ENCODE measurements around the gene LRMDA.

The LRMDA gene

GRCh38 chr10:75449382-75450074 lies 18.1 kb downstream of the LRMDA start:
- no peak for DNase-seq

GRCh38 chr10:75450075-75450445 lies 18.6 kb downstream of the LRMDA start:
- no peak for DNase-seq

GRCh38 chr10:75450644-75451640 lies 19.5 kb downstream of the LRMDA start:
- DNase-seq = no peak

GRCh38 chr10:75451831-75452230 lies 20.4 kb downstream of the LRMDA start:
- DNase-seq = no peak

GRCh38 chr10:75452997-75453396 lies 21.6 kb downstream of the LRMDA start:
- DNase-seq = no peak

- DNase-seq = no peak
Measured at GRCh38 chr10:75456122-75456521, 24.7 kb downstream of the LRMDA start.

GRCh38 chr10:75460059-75460458 lies 28.6 kb downstream of the LRMDA start:
- no peak for DNase-seq

- no peak for DNase-seq
Measured at GRCh38 chr10:75461672-75462649, 30.5 kb downstream of the LRMDA start.

GRCh38 chr10:75462865-75463264 lies 31.4 kb downstream of the LRMDA start:
- DNase-seq = no peak

- no peak for DNase-seq
Measured at GRCh38 chr10:75464478-75465449, 33.3 kb downstream of the LRMDA start.

- no peak for DNase-seq
Measured at GRCh38 chr10:75465450-75465827, 34.0 kb downstream of the LRMDA start.

GRCh38 chr10:75466001-75466400 lies 34.6 kb downstream of the LRMDA start:
- DNase-seq = no peak

GRCh38 chr10:75466886-75467285 lies 35.5 kb downstream of the LRMDA start:
- DNase-seq = no peak

GRCh38 chr10:75468612-75469005 lies 37.2 kb downstream of the LRMDA start:
- DNase-seq = no peak

GRCh38 chr10:75469006-75469616 lies 37.7 kb downstream of the LRMDA start:
- no peak for DNase-seq

GRCh38 chr10:75470901-75471300 lies 39.5 kb downstream of the LRMDA start:
- no peak for DNase-seq

GRCh38 chr10:75472685-75473084 lies 41.3 kb downstream of the LRMDA start:
- no peak for DNase-seq

- no peak for DNase-seq
Measured at GRCh38 chr10:75474106-75474505, 42.7 kb downstream of the LRMDA start.

GRCh38 chr10:75475460-75476182 lies 44.2 kb downstream of the LRMDA start:
- no peak for DNase-seq

- no peak for DNase-seq
Measured at GRCh38 chr10:75476569-75476968, 45.1 kb downstream of the LRMDA start.

- DNase-seq = no peak
Measured at GRCh38 chr10:75476985-75477384, 45.6 kb downstream of the LRMDA start.

All from NCI-H2029 treated with DMSO at 0.1 percent for 48 hours (cell line).